Motor neuron (in vitro differentiated cells): ENCODE data around the gene AGO3. TPM values are rescaled to one million over a fixed set of nuclear protein-coding genes. Genes with fewer than 3 reads are reported as not detected.

Source experiments
- ATAC-seq, 8 experiments: fragments of 200-7000 bp; cut with Tn5 transposase; replicated peaks in 6 of 8; 2 replicates each; pipeline ENCODE4 v1.8.0; 2021; ENCODE audit warnings: mild to moderate bottlenecking in 8 of 8, moderate library complexity in 8 of 8
- H3K27ac ChIP-seq, 2 donors: fragments of 250-450 bp; sonication (Bioruptor Pico); 2 replicates each; pipeline ENCODE4 v1.9.0; 2021; ENCODE audit warnings: antibody characterized with exemption in 2 of 2, mild to moderate bottlenecking in 2 of 2, moderate library complexity in 1 of 2
- H3K4me1 ChIP-seq, 2 donors: fragments of 250-450 bp; sonication (Bioruptor Pico); replicated peaks in 1 of 2; 2 replicates each; pipeline ENCODE4 v1.6.1; 2021; ENCODE audit warnings: antibody characterized with exemption in 2 of 2, mild to moderate bottlenecking in 2 of 2, moderate library complexity in 1 of 2
- H3K4me3 ChIP-seq, 5 donors: fragments of 250-450 bp; sonication (Bioruptor Pico); 2 replicates each; pipeline ENCODE4 v1.9.0; 2021; ENCODE audit warnings: antibody characterized with exemption in 5 of 5, mild to moderate bottlenecking in 5 of 5, moderate library complexity in 4 of 5
- WGBS, 10 experiments: fragments of 450-650 bp; shearing (Covaris generic); methylation state at CpG; one replicate each; pipeline ENCODE4 v1.0.0; 2022; 5-methylcytosine and 5-hydroxymethylcytosine counted together
- in situ Hi-C, 9 experiments: fragments of 400-800 bp; cut with MboI; loops; one replicate each; pipeline ENCODE4 v1.15.0; 2021; ENCODE audit warnings: low sequenced_read_pairs in 9 of 9, low pct_unique_long_range_greater_than_20kb in 2 of 9; ENCODE audit not compliant: unreplicated experiment in 9 of 9
- total RNA-seq, 8 experiments: library from RNA; unstranded; fragments of 300-600 nt; gene quantifications; 2 replicates each; pipeline versions ENCODE4 v1.2.3 to v1.2.4, GENCODE V29; 2022

AGO3 gene
- total RNA-seq, 8 experiments from 2014 or later, result 10.5 to 35.0 (median 16.9) TPM

DNA sequence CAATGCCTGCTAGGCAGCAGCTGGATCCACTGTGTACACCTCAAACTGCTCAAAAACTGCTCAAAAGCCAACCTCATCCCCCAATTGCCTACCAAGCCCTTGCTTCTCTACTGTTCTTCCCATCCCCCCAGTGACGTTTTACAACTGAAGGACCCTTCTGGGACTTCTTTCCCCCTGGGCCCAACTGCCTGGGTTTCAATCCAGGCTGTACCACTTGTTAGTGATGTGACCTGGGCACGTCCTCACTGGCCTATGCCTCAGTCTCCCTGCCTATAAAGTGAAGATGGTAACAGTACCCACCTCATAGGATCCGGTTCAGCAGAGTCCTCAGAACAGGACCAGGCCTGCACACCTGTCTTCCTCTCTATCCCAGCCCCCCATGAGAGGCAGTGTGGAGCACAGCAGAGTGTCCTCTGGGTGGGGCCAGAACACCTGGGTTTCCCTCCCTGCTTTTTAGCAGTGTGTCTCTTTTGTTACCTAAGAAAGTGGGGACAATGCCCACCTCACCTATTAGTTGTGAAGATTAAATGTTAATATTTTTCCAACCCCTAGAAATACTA, 151.1 kb downstream of the AGO3 start:
- Histone ChIP-seq H3K4me1 (peaks cover 4 to 10% of the 10 kb centered on the region in 2 donors), H3K27ac (no peak overlapping the region), H3K4me3 (no peak overlapping the region)
- in situ Hi-C loops, result no loop called here
- 17 to 74% (median 60%) methylated on average over 1 to 3 of the region's 3 CpGs; no CpG with 5 or more reads in 5 of the 10 experiments for WGBS, 10 experiments
- no peak for ATAC-seq

DNA sequence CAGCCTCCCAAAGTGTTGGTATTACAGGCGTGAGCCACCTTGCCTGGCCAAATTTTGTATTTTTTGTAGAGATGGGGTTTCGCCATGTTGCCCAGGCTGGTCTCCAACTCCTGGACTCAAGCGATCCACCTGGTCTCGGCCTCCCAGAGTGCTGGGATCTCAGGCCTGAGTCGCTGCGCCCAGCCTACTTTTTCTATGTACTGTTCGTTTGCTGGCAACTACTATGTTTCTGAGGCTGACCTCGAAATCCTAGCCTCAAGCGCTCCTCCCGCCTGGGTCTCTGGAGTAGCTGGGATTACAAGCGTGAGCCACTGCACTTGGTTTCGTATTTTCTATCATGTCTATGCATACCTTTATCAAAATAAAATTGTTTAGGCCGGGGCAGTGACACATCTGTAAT, 152.3 kb downstream of the AGO3 start:
- in situ Hi-C loops, result no loop called here
- no peak for ATAC-seq
- 80 to 100% (median 90%) methylated on average over 1 to 11 of the region's 13 CpGs; no CpG with 5 or more reads in 3 of the 10 experiments for WGBS, 10 experiments

DNA sequence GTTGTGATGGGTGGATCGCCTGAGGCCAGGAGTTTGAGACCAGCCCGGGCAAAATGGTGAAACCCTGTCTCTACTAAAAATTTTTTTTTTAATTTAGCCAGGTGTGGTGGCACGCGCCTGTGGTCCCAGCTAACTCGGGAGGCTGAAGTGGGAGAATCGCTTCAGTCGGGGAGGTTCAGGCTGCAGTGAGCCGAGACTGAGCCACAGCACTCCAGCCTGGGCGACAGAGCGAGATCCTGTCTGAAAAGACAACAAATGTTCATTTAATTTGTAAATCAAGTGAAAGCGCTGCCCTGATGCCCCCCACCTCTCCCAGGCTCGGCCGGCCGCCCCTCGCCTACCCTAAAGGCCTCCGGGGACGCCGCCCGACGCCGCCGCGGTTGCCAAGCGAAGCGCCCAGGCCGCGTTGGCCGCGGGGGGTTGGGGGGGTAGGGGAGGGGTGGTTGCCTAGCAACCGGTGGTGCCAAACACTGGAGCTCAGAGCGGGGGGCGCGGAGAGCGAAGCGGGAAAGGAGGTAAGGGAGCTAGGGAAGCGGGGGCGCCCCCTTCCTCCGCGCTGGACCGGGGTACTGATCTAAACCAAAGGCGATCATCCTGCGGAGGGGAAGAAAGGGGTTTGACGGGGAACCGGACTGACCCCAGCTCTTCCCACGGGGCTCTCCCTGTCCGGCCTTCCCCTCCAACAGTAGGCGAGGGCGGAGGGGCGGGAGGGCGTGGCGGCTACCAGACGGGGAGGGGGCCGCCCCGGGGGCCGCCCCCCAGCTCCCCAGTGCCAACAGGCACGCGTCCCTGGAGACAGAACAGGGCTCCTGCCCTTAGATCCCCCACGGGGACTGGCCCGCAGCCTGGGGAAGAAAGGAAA, 153.0 kb downstream of the AGO3 start, which contains the start of gene TEKT2:
TEKT2 (plus strand) TSS at position 460 of the 862 bp plus-strand sequence. CDS start 828 bp downstream, outside the sequence.
- in situ Hi-C loops, result no loop called here
- WGBS, 10 experiments, result 22 to 70% (median 48%) methylated on average over 2 to 7 of the region's 59 CpGs; no CpG with 5 or more reads in 5 of the 10 experiments
- peaks cover 6 to 13% of the 10 kb centered on the region in 2 donors for H3K4me1 ChIP-seq
- H3K27ac ChIP-seq, result peak within 1 kb of the TSS in 1 of 2 donors; percentile 56
- H3K4me3 ChIP-seq, result peak within 1 kb of the TSS; percentile 33 to 44 (median 37)
- peak in 7 of 8 experiments; percentile 6 to 58 (median 53) for ATAC-seq

More for the DNA sequence above, 152.3 kb downstream of the AGO3 start:
- Histone ChIP-seq H3K27ac (no peak overlapping the region), H3K4me3 (peak overlapping the region in 1 of 5 donors; percentile 44), H3K4me1 (peaks cover 4 to 11% of the 10 kb centered on the region in 2 donors)

DNA sequence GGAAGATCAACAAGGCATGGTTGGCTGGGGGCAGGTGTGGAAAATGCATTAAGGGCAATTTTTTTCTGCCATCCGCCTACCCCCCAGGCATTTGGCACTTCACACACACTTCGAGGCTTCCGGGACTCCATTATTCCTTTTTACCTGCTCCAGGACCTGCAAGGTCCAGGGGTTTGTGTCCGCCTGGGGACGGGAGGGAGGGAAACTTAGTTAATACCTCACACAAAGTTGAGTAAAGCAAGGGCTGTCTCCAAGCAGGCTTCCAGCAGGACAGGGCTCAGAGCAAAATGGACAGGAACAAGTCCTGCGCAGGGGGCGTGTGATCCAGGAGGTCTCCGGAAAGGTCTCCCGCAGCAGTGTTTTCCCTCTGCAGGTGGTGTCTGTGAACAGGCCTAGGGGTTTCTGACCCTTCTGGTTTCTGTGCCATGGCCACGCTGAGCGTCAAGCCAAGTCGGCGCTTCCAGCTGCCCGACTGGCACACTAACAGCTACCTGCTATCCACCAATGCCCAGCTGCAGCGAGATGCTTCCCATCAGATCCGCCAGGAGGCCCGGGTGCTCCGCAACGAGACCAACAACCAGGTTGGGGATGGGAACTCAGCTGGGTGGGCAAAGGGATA, 153.7 kb downstream of the AGO3 start:
- Histone ChIP-seq H3K4me1 (peaks cover 7 to 14% of the 10 kb centered on the region in 2 donors), H3K4me3 (peak overlapping the region; percentile 33 to 44 (median 37)), H3K27ac (peak overlapping the region in 1 of 2 donors; percentile 56)
- 32 to 100% (median 49%) methylated on average over 1 to 10 of the region's 19 CpGs; no CpG with 5 or more reads in 5 of the 10 experiments for WGBS, 10 experiments
- in situ Hi-C loops, result no loop called here
- no peak for ATAC-seq

DNA sequence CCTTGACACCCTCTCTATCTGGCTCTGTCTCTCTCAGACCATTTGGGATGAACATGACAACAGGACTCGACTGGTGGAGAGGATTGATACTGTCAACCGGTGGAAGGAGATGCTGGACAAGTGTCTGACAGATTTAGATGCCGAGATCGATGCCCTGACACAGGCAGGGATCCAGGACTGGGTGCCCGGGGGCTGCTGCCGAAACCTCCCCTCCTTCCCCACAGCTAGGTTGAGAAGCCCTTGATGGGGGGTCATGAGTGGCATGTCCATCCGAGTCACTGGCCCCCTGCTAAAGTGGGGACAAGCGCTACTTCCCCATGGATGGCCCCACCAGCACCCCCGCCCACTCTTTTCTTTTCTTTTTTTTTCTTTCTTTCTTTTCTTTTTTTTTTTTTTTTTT, 154.2 kb downstream of the AGO3 start:
- no peak for ATAC-seq
- in situ Hi-C loops, result no loop called here
- Histone ChIP-seq H3K4me1 (peaks cover 12 to 18% of the 10 kb centered on the region in 2 donors), H3K4me3 (no peak overlapping the region), H3K27ac (no peak overlapping the region)
- 50 to 100% (median 84%) methylated on average over 1 to 6 of the region's 9 CpGs; no CpG with 5 or more reads in 2 of the 10 experiments for WGBS, 10 experiments

DNA sequence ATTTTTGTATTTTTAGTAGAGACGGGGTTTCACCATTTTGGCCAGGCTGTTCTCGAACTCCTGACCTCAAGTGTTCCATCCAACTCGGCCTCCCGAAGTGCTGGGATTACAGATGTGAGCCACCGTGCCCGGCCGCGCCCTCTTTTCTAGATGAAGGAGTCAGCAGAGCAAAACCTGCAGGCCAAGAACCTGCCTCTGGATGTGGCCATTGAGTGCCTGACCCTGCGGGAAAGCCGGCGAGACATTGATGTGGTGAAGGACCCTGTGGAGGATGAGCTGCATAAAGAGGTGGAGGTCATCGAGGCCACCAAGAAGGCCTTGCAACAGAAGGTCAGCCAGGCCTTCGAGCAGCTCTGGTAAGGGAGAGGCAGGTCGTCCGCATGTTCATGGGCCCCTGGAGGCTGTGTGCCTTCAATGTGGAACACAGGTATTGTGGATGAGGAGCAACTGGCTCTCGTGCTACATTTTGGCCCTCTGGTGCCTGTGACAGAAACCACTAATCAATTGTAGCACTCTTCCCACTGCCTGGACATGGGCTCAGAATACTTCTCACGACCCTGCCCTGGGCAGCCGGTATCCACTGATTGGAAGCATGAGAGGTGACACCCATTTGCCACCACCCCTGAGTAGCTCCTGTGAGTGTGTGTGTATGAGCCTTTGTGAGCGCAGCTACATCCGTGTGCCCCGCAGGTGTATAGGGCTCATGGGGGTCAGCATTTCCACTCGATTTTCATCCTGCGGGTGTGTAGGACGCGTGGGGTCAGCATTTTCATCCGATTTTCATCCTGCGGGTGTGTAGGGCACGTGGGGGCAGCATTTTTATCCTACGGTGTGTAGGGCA, 155.0 kb downstream of the AGO3 start:
- in situ Hi-C loops, result no loop called here
- no peak for ATAC-seq
- H3K27ac ChIP-seq, result no peak overlapping the region
- 78 to 100% (median 91%) methylated on average over 1 to 27 of the region's 29 CpGs; no CpG with 5 or more reads in 2 of the 10 experiments for WGBS, 10 experiments
- H3K4me3 ChIP-seq, result no peak overlapping the region
- peaks cover 14 to 18% of the 10 kb centered on the region in 2 donors for H3K4me1 ChIP-seq

DNA sequence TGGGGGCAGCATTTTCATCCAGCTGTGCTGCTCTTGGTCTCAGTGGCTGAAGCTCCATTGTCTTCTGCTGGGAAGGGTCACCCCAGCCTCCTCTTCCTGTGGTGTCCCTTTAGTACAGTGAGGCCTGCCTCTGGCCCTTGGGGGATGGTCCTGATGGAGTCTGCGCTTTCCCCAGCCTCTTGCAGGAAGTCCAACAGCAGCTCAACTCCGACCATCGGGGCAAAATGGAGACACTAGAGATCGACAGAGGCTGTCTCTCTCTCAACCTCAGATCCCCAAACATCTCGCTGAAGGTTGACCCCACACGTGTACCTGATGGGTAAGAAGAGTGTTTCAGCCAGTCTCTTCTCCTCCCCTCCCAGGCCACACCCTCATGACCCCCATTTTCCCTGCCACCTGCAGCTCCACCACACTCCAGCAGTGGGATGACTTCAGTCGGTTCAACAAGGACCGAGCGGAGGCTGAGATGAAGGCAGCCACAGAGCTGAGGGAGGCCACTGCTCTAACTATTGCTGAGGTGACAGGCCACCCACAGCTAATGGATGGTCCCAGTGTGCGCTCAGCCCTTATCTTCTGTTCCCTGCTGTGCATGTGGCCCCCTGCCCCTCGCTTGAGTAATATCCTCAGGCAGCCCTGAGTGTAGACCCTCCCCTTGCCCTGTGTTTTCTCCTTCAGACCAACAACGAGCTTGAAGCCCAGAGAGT, 155.8 kb downstream of the AGO3 start:
- ATAC-seq, result no peak

DNA sequence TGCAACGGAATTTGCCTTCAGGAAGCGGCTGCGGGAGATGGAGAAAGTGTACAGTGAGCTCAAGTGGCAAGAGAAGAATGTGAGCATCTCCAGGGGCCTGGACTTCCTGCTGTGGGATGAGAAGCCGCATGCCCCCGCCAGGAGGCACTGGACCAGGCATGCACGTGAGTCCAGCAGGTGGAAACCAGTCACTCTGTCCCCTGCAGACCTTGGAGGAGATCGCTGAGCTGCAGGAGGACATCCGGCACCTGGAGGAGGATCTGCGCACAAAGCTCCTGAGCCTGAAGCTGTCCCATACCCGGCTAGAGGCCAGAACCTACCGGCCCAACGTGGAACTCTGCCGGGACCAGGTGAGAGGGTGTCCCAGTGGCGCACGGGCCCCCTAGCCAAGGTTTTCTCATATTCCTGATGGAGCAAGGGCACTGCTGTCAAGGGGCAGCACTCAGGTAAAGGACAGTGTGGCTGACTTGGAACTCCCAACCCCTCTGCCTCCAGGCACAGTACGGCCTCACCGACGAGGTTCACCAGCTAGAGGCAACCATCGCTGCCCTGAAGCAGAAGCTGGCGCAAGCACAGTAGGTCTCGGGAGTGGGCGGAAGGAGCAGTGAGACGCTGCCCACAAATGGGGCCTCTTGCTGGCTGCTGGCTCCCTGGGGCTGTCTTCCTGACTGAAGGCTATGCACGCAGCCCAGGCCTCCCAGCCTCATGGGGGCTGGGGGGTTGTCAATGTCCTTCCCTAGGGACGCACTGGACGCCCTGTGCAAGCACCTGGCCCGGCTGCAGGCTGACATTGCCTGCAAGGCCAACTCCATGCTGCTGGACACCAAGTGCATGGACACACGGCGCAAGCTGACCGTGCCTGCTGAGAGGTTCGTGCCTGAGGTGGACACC, 156.6 kb downstream of the AGO3 start:
- H3K27ac ChIP-seq, result no peak overlapping the region
- no peak for ATAC-seq
- no peak overlapping the region for H3K4me3 ChIP-seq
- 27 to 100% (median 93%) methylated on average over 1 to 20 of the region's 31 CpGs; no CpG with 5 or more reads in 1 of the 10 experiments for WGBS, 10 experiments
- H3K4me1 ChIP-seq, result peaks cover 14 to 18% of the 10 kb centered on the region in 2 donors
- in situ Hi-C loops, result no loop called here

More for the DNA sequence above, 155.8 kb downstream of the AGO3 start:
- in situ Hi-C loops, result no loop called here
- Histone ChIP-seq H3K4me3 (no peak overlapping the region), H3K27ac (no peak overlapping the region), H3K4me1 (peaks cover 14 to 18% of the 10 kb centered on the region in 2 donors)
- 17 to 100% (median 81%) methylated on average over 1 to 4 of the region's 12 CpGs; no CpG with 5 or more reads in 2 of the 10 experiments for WGBS, 10 experiments

DNA sequence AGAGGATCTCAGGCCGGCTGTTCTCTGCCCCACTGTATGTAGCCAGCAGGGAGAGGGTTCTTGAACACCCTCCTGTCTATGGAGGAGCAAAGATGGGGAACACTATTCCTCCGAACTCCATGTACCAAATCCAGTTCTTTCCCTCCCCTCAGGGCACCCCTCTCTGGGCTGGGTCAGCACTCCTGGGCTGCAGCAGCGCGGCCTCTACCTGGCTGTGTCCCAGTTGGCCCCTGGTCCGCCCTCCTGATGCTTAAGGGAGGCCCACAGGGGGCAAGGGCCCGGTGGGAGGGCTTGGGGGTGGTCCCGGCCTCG, 157.3 kb downstream of the AGO3 start:
- H3K4me3 ChIP-seq, result peak overlapping the region; percentile 65 to 94 (median 83)
- H3K4me1 ChIP-seq, result peaks cover 14 to 18% of the 10 kb centered on the region in 2 donors
- 10 to 100% (median 20%) methylated on average over 1 to 4 of the region's 8 CpGs; no CpG with 5 or more reads in 6 of the 10 experiments for WGBS, 10 experiments
- in situ Hi-C loops, result no loop called here
- peak in 3 of 8 experiments; percentile 3 to 13 (median 6) for ATAC-seq
- H3K27ac ChIP-seq, result peak overlapping the region; percentile 17 to 93

DNA sequence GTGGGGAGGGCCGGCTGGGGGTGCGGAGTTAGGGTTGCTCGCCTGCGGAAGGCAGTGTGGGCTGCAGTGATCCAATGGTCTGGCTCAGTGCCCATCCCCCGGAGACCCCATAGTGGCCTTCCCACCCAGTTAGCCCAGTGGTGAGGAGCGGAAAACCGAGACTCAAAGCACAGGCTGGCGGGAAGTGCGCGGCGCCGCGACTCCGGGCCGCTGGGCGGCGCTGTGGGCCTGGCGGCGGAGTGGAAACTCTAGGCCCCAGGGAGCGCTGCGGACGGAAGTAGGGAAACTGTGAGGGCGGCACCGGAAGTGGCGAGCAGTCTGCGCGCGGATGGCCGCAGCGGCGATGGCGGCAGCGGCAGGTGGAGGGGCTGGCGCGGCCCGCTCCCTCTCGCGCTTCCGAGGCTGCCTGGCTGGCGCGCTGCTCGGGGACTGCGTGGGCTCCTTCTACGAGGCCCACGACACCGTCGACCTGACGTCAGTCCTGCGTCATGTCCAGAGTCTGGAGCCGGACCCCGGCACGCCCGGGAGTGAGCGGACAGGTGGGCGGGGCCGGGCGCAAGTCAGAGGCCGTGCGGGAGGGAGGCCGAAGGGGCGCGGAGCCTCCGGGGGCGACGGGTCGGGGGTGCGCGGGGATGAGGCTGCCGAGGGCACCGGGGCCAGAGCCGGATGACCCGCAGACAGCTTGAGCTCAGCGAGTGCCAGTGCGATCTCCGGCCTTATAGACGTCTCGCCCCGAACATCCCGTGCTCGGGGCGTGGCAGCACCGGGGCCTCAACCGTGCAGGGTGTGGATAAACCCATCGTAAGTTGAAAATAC, 157.9 kb downstream of the AGO3 start, which contains the start of gene ADPRS:
ADPRS (plus strand) TSS at position 316 of the 816 bp plus-strand sequence; CDS start at position 329, 13 bp downstream.
- peak within 1 kb of the TSS; percentile 65 to 94 (median 83) for H3K4me3 ChIP-seq
- ATAC-seq, result peak; percentile 80 to 88 (median 82)
- H3K27ac ChIP-seq, result peak within 1 kb of the TSS; percentile 86 to 93
- in situ Hi-C loops, result no loop called here
- WGBS, 10 experiments, result 0 to 1% (median 0%) methylated on average over 5 to 19 of the region's 84 CpGs; no CpG with 5 or more reads in 6 of the 10 experiments
- H3K4me1 ChIP-seq, result peaks cover 14 to 18% of the 10 kb centered on the region in 2 donors
